GM12872 (cell line): ENCODE results near the gene ERH.

ENCODE experiments used
- TF ChIP-seq, protein P1 (sequence below): IDR thresholded peaks from 3 replicates; pipeline ENCODE4 v1.5.1; 2011; ENCODE audit warnings: low read depth, mild to moderate bottlenecking, low read length, moderate library complexity; ENCODE audit not compliant: insufficient read depth

The ERH gene

DNA sequence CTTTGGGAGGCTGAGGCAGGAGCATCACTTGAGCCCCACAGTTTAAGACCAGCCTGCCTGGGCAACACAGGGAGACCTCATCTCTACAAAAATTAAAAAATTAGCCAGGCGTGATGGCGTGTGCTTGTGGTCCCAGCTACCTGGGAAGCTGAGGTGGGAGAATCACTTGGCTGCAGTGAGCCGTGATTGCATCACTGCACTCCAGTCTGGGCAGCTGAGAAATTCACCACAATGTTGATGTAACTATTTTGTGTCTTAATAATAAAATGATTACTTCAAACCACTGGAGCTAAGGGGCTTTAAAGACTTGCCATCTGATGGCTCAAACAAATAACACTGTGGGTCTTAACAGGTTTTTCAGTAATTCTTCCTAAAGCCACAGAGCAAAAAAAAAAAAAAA lies 10.8 kb downstream of the ERH start:
- TF ChIP-seq, protein P1, sequence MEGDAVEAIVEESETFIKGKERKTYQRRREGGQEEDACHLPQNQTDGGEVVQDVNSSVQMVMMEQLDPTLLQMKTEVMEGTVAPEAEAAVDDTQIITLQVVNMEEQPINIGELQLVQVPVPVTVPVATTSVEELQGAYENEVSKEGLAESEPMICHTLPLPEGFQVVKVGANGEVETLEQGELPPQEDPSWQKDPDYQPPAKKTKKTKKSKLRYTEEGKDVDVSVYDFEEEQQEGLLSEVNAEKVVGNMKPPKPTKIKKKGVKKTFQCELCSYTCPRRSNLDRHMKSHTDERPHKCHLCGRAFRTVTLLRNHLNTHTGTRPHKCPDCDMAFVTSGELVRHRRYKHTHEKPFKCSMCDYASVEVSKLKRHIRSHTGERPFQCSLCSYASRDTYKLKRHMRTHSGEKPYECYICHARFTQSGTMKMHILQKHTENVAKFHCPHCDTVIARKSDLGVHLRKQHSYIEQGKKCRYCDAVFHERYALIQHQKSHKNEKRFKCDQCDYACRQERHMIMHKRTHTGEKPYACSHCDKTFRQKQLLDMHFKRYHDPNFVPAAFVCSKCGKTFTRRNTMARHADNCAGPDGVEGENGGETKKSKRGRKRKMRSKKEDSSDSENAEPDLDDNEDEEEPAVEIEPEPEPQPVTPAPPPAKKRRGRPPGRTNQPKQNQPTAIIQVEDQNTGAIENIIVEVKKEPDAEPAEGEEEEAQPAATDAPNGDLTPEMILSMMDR, result no peak

DNA sequence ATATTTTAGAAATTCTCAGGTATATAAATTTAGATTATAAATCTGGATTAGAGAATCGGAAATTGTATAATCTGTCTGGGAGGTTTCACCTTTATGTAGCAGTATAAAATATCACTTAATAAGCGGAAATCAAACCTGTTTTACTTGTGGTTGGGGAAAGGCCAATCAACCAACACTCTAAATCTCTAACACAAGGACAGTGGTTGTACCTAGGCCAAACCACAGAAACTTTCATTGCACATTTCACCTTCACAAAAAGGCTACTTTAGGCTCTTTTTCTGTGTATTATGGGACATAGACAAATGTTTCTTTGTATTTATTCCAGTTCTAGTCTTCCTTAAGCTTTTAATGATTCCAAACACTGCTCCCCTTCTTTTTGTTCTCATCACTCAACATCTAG lies 19.8 kb downstream of the ERH start:
- TF ChIP-seq, protein P1, result no peak

DNA sequence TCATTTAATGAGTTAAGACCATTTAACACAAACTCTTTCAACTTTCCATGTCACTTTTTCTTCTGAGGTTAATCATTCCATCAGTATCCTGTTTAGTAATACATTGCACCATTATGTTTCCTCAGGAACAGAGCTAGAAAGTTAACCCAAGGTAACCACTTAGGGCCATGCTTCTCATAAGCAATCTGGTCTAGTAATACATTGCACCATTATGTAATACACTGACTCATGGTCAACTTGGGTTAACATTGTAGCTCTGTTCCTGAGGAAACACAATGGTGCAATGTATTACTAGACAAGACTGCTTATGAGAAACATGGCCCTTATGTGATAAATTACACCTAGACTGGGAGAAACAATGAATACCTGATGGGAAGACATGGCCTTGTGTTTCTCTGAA lies 21.7 kb downstream of the ERH start:
- TF ChIP-seq, protein P1, result no peak

DNA sequence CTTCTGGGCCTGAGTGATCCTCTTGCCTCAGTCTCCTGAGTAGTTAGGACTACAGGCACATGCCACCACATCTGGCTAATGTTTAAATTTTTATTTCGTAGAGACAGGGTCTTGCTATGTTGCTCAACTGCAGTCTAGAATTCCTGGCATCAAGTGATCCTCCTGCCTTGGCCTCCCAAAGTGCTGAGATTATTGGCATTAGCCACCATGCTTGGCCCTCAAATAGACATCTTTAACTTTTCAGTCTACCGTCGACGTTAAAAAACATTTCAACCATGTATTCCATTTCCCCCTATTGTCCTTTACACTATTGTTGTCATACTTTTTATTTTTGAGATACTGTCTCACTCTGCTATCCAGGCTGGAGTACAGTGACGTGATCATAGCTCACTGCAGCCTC lies 22.4 kb downstream of the ERH start:
- TF ChIP-seq, protein P1, result no peak

DNA sequence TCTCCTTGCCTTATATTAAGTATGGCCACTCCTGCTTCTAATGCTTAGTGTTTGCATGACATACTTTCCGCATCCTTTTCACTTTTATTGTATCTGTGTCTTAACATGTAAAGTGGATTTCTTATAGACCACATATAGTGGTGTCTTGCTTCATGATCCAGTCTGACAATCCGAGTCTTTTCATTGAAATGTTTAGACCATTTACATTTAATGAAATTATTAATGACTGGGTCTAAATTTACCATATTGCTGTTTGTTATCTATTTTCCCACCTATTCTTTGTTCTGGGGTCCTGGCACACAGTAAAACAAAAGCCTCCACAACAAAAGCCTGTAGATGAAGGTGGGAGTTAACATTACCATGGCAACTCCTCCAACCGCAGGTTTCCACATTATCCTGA lies 22.9 kb downstream of the ERH start:
- TF ChIP-seq, protein P1, result no peak

DNA sequence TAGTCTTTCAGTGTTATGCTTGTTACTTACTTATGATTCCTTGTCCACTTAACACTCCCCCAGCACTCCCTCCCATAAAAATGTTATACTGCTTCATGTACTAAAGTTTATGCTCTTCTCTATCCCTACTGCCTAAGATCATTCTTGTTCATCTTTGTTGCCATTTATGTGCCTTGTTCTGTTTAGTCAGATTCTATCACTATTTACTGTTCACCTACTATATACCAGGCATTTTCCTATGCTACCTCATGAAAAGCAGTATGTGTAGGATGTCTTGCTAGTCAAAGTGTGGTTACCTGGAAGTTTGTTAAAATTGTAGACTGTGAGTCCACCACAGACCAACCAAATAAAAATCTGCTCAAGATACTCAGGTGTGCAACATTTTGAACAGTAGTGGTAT lies 23.9 kb downstream of the ERH start:
- TF ChIP-seq, protein P1, result no peak

DNA sequence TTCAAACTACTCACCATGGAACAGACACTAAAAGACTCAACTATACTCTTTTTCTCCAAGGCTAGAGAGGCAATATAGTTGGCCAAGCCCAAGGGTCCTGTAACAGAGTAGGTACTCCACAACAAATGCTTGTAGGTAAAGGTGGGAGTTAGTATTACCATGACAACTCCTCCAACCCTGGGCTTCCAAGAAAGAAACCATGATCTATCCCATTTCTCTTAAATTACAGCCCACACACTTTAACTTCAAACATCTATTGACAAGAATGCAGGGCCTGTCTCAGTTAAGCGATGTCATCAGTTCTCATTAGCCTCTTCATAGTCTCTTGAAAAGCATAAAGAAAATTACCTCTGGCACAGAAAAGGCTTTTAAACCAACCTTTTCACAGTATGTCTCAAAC lies 25.0 kb downstream of the ERH start:
- TF ChIP-seq, protein P1, result no peak

DNA sequence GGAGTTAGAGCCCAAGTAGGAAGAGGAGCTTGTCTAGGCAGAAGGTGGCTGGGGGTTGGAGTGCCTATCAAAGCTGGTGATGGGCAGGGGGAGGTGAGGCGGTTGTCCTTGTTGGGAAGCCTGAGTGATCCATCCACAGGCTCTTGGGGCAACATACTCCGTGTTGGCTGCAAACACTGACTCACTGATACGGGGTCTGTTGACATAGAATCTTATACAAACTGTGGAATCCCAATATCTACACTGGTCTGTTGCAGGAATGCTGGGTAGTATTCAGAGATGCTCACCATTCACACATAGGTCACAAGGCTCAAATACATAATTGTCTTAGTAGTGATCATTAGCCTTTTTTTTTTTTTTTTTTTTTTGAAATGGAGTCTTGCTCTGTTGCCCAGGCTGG lies 26.0 kb downstream of the ERH start:
- TF ChIP-seq, protein P1, result no peak
